ENCODE results near the gene ANKRD13A.

DNA sequence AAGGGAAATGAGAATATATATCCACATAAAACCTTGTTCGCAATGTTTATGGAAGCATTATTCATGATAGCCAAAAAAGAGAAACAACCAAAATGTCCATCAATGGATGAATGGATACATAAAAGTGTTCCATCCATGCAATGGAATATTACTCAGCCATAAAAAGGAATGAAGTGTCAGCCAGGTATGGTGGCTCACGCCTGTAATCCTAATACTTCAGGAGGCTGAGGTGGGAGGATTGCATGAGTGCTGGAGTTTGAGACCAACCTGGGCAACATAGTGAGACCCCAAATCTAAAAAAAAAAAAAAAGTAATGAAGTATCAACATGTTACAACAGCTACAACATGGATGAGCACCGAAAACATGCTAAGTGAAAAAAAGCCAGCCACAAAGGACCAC lies 72.7 kb downstream of the ANKRD13A start:
- no peak for TF ChIP-seq POLR2A (IDR thresholded peaks at IDR 0.05)
- TF ChIP-seq, protein P1, sequence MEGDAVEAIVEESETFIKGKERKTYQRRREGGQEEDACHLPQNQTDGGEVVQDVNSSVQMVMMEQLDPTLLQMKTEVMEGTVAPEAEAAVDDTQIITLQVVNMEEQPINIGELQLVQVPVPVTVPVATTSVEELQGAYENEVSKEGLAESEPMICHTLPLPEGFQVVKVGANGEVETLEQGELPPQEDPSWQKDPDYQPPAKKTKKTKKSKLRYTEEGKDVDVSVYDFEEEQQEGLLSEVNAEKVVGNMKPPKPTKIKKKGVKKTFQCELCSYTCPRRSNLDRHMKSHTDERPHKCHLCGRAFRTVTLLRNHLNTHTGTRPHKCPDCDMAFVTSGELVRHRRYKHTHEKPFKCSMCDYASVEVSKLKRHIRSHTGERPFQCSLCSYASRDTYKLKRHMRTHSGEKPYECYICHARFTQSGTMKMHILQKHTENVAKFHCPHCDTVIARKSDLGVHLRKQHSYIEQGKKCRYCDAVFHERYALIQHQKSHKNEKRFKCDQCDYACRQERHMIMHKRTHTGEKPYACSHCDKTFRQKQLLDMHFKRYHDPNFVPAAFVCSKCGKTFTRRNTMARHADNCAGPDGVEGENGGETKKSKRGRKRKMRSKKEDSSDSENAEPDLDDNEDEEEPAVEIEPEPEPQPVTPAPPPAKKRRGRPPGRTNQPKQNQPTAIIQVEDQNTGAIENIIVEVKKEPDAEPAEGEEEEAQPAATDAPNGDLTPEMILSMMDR (IDR thresholded peaks at IDR 0.05), result no peak
